ENCODE measurements around the gene RPS29.

- TF ChIP-seq CTCF (IDR thresholded peaks at IDR 0.05; ENCODE audit: poor library complexity) (no peak), EZH2 (IDR thresholded peaks at IDR 0.05; ENCODE audit: borderline replicate concordance) (no peak), EZH2phosphoT487 (IDR thresholded peaks at IDR 0.05; ENCODE audit: low read depth, severe bottlenecking, unreplicated experiment) (no peak)
These were observed 28.0 kb upstream of the RPS29 start for GRCh38 chr14:49614196-49614595.
